Measurements from ENCODE around the gene RTN1. TPM values are rescaled to one million over a fixed set of nuclear protein-coding genes. Genes with fewer than 3 reads are reported as not detected.

Gene RTN1
- total RNA-seq, 1 donor: 0.54 TPM

GRCh38 chr14:59814988-59815387, 55.6 kb downstream of the RTN1 start:
- no peak for DNase-seq (ENCODE audit: low read depth in 2 of 3, low spot score in 2 of 3)

DNA sequence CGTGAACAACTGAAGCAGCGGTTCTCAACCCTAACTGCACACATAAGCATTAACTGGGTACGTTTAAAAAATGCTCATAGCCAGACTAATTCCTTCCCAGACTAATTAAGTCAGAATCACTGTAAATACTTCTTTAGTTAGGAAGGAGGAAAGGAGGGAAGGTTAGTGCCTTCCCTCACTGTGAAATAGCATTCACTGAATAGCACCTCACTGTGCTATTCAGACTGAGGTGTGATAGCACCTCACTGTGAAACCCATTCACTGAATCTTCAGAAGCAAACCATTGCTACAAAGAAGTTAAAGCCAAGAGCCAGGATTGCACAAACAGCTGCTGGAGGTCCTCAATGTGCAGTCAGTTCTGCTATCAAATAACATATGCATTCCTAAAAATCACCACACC, 58.8 kb downstream of the RTN1 start:
- DNase-seq (ENCODE audit: low read depth in 2 of 3, low spot score in 2 of 3): no peak

DNA sequence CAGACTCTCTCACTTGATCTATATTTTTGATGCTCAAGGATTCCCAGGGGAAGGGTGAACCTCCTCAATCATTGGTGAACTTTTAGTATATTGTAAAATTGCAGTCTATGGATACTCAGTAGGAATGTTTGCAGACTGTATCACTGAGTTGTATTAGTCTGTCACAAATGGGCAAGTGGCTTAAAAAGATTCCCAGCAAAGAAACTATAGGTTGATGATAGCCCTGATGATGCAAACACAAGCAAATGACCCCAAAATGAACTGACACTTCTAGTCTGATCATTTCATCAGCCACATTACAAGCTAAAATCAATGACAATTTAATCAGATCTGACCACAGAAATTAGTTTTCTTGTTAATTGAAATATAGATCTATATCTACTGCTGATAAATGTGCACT, 59.5 kb downstream of the RTN1 start:
- DNase-seq (ENCODE audit: low read depth in 2 of 3, low spot score in 2 of 3): no peak

DNA sequence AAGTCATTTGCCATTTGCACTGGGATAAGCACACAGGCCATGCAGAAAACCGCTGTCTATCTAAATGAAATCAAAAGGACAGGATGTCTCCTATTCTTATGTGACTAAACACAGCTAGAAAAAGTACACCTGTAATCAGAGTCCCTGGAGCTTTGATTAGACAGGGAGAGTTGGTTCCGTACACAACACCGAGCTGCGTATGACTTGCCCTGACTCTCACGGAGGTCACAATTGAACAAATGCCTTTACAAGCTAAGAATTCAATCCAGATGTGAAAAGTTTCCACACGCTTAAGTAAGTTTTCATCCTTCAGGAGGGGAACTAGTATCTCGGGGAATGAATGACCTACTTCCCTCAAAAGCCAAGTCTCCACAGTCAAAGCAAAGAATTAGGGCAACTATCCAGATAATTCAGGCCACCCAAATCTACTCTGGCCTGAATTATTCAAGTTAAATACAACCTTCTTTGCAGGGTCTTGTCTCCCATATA, 67.5 kb downstream of the RTN1 start:
- no peak for DNase-seq (ENCODE audit: low read depth in 2 of 3, low spot score in 2 of 3)

- no peak for DNase-seq (ENCODE audit: low read depth in 2 of 3, low spot score in 2 of 3)
These were observed 82.4 kb downstream of the RTN1 start for GRCh38 chr14:59788176-59788575.

- no peak for DNase-seq (ENCODE audit: low read depth in 2 of 3, low spot score in 2 of 3)
These were observed 83.4 kb downstream of the RTN1 start for GRCh38 chr14:59787045-59787674.

- DNase-seq (ENCODE audit: low read depth in 2 of 3, low spot score in 2 of 3): no peak
These were observed 84.9 kb downstream of the RTN1 start for GRCh38 chr14:59785629-59786028.

GRCh38 chr14:59782760-59783159, 87.8 kb downstream of the RTN1 start:
- no peak for DNase-seq (ENCODE audit: low read depth in 2 of 3, low spot score in 2 of 3)

DNA sequence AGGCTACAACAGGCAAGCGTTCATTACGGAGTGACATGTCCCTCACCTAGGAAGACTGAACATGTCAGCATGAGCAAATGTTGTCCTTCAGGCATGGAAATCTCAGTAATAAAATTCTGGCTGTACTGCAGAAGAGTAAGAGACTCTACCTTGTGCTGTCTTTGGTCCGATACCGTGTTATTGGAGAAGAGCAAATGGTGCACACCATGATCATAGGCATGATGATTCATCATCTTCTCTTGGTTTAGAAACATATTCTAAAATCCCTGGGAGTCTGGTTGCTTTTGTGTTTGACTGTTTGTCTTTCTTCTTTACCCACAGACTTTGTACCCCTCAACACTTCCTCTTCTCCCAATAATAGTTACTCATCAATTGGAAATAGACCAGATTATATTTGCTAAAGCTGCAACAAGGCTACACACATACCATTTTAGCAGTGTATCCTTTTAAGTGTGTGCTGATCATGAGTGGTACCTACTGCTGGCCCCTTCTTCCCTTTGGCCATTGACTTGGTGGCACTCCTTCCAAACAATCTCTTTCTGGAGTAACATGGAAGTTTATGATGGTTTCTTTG, 93.5 kb downstream of the RTN1 start:
- DNase-seq (ENCODE audit: low read depth in 2 of 3, low spot score in 2 of 3): no peak

- no peak for DNase-seq (ENCODE audit: low read depth in 2 of 3, low spot score in 2 of 3)
These were observed 94.1 kb downstream of the RTN1 start for GRCh38 chr14:59776468-59776867.

DNA sequence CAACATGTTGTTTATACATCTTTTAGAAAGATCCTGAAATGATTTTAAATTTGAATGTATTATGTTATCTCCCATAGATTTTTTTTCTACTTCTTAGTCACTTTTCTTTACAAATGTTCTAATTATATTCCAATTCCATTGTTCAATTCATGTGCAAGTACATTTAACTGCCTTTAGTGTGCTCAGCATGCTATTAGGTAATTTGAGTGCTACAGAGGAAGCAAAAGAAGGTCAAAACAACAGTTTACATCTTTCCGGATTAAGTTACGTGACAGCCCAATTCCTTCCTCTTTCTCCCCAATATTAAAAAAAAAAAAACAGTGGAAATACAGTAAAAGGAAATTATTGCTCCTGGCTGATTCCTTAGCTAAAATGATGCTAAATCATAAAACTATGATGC, 98.3 kb downstream of the RTN1 start:
- peak in 1 of 3 donors; percentile 10 for DNase-seq (ENCODE audit: low read depth in 2 of 3, low spot score in 2 of 3)

GRCh38 chr14:59771577-59771976, 99.0 kb downstream of the RTN1 start:
- DNase-seq (ENCODE audit: low read depth in 2 of 3, low spot score in 2 of 3): no peak

DNA sequence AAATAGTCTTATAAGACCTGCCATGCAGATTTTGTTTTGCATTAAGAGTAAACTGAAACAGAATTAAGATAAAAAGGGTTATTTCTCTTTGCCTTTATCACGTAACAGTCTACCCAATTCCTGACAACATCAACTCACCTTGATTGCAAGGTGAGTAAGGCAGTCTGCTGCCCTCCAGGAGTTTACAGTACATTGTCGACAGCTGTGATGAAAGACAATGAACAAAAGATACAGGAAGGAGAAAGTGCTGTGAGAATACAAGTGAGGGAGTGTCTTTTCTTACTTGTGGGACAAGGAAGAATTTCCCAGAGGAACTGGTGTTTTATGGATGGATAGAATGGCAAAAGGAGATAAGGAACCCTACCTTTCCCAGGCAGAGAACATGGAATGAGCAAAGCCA, 101.0 kb downstream of the RTN1 start:
- no peak for DNase-seq (ENCODE audit: low read depth in 2 of 3, low spot score in 2 of 3)

DNA sequence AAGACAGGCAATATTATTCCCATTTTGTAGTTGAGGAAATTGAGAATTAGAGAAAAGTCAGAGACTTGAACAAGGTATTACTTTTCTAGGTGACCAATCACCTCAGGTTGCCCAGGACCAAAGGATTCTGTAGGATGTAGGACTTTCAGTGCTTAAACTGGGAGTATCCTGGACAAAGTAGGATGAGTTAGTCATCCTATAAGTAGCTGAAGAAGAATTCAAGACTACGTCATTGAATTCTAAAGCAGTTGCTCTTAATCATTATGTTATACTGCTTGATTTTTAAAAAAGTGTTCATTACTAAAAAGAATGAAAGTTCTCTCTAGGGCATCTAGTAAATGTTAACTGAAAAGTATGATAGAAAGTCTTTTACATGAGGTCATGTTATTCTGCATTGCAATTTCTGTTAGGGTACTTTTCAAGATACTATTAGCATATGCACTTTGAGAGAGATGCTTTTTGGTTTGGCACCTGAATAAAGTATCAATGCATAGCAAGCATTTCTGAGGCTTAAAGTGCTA, 101.7 kb downstream of the RTN1 start:
- no peak for DNase-seq (ENCODE audit: low read depth in 2 of 3, low spot score in 2 of 3)

DNA sequence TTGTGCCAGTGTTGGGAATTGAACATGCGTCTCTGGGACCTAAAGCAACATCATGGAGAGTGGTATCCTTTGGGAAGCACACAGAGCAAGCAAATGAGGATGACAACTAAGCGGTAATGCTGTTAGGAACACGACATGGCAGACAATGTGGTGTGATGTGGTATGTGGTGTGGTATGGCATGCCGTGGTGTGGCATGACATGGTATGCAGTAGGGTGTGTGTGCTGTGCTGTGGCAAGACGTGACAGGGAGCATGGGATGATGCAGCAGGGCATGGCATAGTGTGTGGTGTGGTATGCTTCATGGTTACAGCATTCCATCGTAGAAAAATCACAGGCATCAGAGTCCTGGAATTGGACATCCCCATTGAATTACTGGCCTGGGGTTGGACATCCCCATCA, 108.7 kb downstream of the RTN1 start:
- no peak for DNase-seq (ENCODE audit: low read depth in 2 of 3, low spot score in 2 of 3)

DNA sequence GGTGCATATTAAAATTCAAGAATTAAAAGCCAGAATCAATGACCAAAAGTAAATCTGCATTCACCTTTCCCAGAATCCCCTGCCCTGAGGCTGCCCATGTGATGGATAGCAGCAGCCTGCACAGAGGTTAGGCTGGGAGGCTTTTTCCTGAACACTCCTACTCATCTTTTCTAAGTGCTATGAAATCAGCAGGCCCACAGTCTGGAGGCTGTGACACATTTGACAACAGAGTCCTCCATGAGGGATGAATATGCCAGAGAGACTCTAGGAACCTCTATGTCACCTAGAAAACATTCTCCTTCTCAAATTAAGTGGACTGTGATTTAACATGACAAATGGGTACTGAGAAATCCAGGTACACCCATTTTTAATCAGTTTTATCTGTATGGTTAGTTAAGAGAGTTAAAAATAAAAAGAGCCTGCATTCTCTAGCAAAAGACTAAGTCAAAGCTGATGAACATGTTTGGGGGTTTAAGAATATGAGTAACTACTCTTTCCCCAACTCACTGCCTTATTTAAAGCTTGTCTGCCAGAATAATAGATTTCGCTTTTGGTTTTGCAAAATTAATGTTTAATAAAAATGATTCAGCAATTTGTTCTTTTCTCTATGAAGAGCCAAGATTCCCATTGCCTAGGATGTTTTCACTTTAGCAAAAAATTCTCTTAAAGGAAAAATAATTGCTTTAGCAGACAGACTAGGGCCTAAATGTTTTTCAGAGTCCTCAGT, 115.0 kb downstream of the RTN1 start:
- DNase-seq (ENCODE audit: low read depth in 2 of 3, low spot score in 2 of 3): no peak

DNA sequence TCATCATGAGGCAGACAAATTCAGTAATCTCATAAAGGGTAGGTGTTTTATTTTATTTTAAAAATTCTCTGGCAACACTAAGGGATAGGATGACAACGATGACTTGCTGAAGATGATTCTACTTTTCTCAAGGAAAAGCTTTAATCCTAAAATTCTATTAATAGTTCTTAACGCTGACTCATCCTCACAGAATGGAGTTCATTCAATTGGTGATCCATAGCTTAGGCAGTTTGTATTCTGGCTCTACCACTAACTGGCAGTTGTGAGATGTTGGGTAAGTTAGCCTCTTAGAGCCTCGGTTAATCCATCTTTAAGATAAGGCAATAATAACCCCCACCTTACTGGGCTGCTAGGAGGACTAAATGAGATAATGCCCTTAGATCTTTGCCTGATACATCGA, 116.3 kb downstream of the RTN1 start:
- DNase-seq (ENCODE audit: low read depth in 2 of 3, low spot score in 2 of 3): no peak

- no peak for DNase-seq (ENCODE audit: low read depth in 2 of 3, low spot score in 2 of 3)
These were observed 117.1 kb downstream of the RTN1 start for GRCh38 chr14:59753512-59753911.

DNA sequence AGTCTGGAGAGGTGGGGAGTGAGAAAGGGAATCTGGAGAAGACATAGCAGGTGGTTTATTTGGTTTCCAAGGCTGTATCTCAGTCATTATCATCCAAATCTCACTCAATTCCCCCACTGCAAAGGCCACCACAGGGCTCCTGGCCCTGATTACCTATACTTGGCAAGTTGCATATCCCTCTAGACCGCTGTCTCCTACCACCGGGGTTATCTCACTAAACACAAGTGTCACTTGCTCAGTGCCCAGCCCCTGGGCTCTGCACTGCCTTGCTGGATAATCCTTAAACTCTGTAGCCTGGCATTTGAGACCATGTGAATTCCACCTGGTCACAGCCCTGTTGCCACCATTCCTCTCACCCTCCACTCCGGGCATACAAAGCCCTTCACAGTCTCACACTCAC, 119.0 kb downstream of the RTN1 start:
- no peak for DNase-seq (ENCODE audit: low read depth in 2 of 3, low spot score in 2 of 3)

DNA sequence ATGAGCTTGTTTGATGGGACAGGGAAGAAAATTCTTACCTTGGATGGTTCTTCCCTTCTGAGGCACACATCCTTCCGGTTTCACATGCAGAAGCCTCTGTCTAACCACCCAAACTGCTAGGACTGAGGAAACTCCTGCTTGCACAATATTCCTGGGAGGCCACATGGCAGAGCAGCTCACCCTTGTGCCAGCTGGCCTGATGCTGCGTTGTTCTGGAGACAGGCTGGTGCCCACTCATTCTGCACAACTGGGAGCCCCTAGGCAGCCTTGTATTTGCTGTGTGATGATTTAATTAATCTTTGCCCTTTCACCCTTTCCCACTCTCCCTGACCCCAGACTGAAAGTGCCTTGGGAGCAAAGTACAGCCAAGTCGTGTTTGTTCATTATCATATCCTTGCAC, 130.8 kb downstream of the RTN1 start:
- DNase-seq (ENCODE audit: low read depth in 2 of 3, low spot score in 2 of 3): no peak

DNA sequence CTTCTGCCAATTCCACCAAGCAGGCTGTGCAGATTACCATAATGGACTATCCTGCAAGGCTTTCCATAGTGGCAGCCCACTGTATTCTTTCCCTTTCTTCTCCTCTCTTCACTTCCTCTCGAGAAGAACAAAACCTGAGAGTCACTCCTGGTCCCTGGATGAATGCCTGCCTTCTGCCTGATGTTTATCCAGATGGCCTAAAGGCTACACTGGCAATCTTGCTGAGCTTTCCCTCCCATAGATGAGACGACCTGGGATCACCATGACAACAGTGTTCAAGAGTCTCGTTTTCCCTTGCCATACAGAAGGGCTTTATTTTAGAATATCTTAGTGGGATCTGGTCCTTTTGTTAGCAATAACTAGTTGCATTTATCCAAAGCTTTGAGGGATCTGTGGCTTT, 142.3 kb downstream of the RTN1 start:
- DNase-seq (ENCODE audit: low read depth in 2 of 3, low spot score in 2 of 3): no peak

DNA sequence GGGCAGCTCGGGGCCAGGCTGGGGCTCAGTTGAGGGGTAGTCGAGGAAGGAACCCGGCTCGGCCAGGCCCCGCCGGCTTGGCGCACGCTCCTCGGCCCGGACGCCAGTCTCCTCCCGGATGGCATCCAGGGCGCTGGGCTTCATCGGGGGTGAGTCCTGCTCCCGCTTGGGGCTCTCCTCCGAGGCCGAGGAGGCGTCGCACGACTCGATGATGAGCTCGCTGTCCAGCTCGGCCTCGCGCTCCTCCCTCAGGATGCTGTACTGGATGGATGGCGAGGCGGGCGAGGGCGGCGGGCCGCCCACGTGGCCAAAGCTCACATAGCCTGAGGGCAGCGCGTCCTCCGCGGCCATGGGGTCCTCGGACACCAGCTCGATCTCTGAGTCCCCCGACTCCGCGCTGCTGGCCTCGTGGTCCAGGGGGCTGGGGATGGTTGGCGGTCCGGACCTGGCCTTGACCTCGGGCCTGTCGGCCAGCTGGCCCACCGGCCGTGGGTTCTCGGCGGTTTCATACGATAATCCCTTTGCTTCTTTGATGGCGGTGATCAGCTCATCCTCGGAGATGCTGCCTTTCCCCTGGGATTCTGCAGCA, 143.4 kb downstream of the RTN1 start:
- no peak for DNase-seq (ENCODE audit: low read depth in 2 of 3, low spot score in 2 of 3)

Measured in hematopoietic multipotent progenitor cell (in vitro differentiated cells).